GM21717 (cell line): Measurements from ENCODE around the gene AP3D1.

Experiments used
- ATAC-seq: cut with Tn5 transposase; IDR thresholded peaks from one replicate; pipeline ENCODE4 v1.9.1; 2021; ENCODE audit warnings: mild to moderate bottlenecking, moderate library complexity; ENCODE audit not compliant: unreplicated experiment

The AP3D1 gene

GRCh38 chr19:2184422-2184975, 33.1 kb upstream of the AP3D1 start:
- no peak for ATAC-seq

GRCh38 chr19:2181633-2181997, 30.2 kb upstream of the AP3D1 start:
- no peak for ATAC-seq

- no peak for ATAC-seq
Observed at GRCh38 chr19:2180881-2181632, 29.7 kb upstream of the AP3D1 start.

GRCh38 chr19:2180114-2180513, 28.7 kb upstream of the AP3D1 start:
- no peak for ATAC-seq

- ATAC-seq = no peak
Observed at GRCh38 chr19:2179095-2179494, 27.7 kb upstream of the AP3D1 start.

- no peak for ATAC-seq
Observed at GRCh38 chr19:2176337-2176994, 25.1 kb upstream of the AP3D1 start.

GRCh38 chr19:2175742-2176141, 24.4 kb upstream of the AP3D1 start:
- ATAC-seq = no peak

- ATAC-seq = no peak
Observed at GRCh38 chr19:2173767-2174577, 22.6 kb upstream of the AP3D1 start.

- no peak for ATAC-seq
Observed at GRCh38 chr19:2173388-2173766, 22.0 kb upstream of the AP3D1 start.

- ATAC-seq = peak; percentile 36
Observed at GRCh38 chr19:2171349-2172145, 20.2 kb upstream of the AP3D1 start.

GRCh38 chr19:2170987-2171348, 19.6 kb upstream of the AP3D1 start:
- ATAC-seq = no peak

GRCh38 chr19:2170219-2170618, 18.9 kb upstream of the AP3D1 start:
- ATAC-seq = no peak

- ATAC-seq = no peak
Observed at GRCh38 chr19:2168619-2169424, 17.5 kb upstream of the AP3D1 start.

GRCh38 chr19:2167896-2168618, 16.7 kb upstream of the AP3D1 start:
- no peak for ATAC-seq

GRCh38 chr19:2166741-2167738, 15.7 kb upstream of the AP3D1 start:
- no peak for ATAC-seq

GRCh38 chr19:2164020-2164998, 12.9 kb upstream of the AP3D1 start:
- peak; percentile 2 for ATAC-seq

- ATAC-seq = no peak
Observed at GRCh38 chr19:2160379-2160778, 9.0 kb upstream of the AP3D1 start.
